ENCODE results near the gene PAX9.

The PAX9 gene

DNA sequence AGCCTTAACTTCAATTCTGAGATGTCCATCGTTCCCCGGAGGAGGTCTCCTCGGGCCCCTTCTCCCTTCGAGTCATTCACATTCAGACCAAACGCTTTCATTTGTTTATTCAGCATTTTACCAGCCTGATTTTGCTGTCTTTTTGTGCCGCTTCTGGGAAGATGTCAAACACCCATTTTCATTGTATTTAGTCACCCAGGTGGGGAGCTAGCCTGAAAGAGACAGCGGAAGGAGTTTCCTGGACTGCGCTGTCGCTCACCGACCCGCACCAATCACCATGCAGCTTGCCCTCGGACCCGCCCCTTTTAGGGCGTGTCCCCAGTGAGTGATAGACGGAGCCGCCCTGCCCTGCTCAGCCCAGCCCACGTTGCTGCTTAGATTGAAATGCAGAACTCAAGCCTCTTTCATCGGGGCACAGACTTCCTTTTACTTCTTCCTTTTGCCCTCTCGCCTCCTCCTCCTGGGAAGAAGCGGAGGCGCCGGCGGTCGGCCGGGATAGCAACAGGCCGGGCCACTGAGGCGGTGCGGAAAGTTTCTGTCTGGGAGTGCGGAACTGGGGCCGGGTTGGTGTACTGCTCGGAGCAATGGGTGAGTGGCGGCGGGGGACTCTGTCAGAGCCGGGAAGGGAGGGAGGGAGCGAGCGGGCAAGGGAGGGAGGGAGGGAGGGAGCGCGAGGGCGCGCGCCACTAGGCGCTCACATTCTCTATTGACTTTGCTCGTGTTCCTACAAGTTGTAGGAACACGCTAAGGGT is at the start of gene PAX9:
PAX9 (plus strand) TSS at position 355 of the 752 bp plus-strand sequence; CDS start at position 585, 230 bp downstream.
- no peak for DNase-seq

GRCh38 chr14:36617824-36618223 is 43.8 kb upstream of the PAX9 start:
- DNase-seq: no peak

- no peak for DNase-seq
Observed at GRCh38 chr14:36618641-36619040, 43.0 kb upstream of the PAX9 start.

- no peak for DNase-seq
Observed at GRCh38 chr14:36619131-36619530, 42.5 kb upstream of the PAX9 start.

- no peak for DNase-seq
Observed at GRCh38 chr14:36619853-36620252, 41.8 kb upstream of the PAX9 start.

- DNase-seq: no peak
Observed at GRCh38 chr14:36625014-36625413, 36.6 kb upstream of the PAX9 start.

- DNase-seq: no peak
Observed at GRCh38 chr14:36625436-36625835, 36.2 kb upstream of the PAX9 start.

DNA sequence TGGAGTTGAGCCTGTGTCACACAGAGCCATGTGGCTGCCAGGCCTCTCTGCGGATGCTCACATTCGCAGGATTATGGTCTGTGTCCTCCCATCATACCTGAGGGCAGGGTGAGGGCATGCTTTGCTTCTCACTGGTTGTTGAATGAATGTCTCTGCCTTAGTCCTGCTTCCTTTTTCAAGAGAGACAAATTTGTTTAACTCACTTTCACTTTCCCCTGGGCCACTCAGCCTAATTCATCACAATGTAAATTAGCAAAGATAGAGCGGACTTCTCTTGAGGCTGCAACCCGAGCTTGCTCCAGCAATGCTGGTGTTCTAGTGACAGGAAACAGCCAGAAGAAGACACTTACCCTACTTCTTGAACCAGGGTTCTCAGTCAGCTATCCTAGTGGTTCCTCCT is 35.5 kb upstream of the PAX9 start:
- no peak for DNase-seq

GRCh38 chr14:36627981-36628380 is 33.7 kb upstream of the PAX9 start:
- no peak for DNase-seq

GRCh38 chr14:36633580-36633979 is 28.1 kb upstream of the PAX9 start:
- DNase-seq: no peak

DNA sequence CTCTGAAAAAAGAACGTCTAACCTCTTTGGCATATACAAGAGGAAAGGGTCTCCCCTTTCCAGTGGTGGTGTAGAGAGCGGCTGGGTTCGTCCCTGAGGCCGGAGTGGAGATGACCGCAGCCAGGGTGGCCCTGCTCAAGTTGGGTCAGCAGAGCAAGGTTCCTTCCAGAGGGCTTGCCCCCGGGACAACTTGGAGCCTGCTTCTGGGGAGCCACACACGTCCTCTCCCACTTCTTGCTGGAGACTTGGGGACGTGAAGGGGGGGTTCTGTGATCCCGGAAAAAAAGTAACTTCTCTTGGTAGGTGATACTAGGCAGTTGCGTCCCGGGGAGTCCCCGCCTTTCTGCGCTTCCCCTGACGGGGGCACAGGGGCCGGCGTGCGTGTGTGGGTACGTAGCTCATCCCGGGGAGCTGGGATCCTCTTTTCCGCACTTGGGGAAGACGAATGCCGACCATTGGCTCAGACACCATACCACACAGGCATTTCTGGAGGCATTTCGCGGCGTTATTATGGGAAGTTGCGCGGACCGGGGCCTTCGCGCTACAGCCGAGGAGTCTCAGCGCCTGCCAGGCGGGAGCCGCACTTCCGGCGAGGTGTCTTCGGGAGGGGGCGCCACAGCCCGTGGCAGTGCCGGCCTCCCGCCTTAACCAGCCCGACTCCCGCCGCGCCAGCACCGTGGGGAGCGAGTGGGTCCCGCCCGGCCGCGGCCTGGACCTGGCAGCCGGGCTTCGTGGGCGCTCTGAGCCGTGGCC is 14.8 kb upstream of the PAX9 start:
- DNase-seq: no peak

DNA sequence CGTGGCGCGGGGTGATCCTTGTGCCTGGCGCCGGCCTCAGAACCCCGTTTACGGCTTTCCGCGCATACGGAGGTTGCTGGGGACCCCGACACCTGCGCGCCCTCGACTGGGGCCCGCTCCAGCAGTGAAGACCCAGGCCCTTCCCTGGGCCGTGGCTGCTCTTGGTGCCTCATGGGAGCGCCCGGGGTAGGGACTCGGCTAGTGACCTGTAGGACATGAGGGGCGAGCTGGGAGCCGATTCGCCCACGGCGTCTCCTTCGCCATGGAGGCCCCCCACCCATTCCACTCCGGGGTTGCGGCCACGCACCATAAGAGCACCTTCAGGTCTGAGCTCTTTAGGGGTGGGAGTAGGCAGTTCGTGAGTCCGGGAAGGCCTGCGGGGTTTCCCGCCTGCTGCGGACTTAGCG is 14.2 kb upstream of the PAX9 start:
- no peak for DNase-seq

DNA sequence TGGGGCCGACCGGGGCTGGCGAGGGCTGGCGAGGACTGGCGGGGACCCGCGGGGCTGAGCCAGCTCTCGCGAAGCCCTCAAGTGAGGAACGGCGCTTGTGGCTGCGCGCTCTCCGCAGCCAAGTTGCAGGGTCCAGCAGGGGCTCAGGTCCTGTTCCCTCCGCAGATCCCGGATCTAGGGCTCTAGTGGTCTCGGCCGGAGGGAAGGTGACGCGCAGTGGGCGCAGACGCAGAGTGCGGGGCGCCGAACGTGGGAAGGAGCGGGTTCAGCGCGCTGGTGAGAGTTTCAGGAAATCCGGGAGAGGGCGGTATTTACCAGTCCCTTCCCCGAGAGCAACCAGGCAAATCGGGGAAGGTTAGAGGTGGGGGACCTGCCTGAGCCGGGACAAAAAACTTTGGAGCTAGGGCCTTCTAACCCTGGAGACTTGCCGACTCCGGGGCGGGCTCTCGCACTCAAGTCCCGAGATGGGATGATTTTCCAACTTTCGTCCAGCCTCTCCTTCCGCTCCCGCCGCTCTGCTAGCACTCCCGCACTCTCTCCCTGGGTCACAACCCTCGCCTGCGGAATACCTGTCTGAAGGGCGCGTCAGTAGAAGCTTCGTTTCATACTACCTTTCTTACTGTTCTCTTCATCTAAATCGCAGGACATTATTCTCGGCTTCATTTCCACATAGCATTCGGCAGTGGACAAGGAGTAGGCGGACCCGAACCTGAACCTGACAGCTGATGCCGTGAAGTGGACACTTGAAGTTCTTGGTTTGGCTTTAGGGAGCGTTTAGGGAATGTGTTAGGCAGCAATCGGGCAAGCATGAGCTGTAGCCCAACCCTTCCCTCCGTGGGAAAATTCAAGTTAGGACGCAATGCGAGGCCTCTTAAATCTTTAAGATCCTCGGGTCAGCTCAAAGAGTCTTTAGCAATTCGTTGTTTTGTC is 13.6 kb upstream of the PAX9 start:
- DNase-seq: no peak

- DNase-seq: no peak
Observed at GRCh38 chr14:36649872-36650650, 11.6 kb upstream of the PAX9 start.

DNA sequence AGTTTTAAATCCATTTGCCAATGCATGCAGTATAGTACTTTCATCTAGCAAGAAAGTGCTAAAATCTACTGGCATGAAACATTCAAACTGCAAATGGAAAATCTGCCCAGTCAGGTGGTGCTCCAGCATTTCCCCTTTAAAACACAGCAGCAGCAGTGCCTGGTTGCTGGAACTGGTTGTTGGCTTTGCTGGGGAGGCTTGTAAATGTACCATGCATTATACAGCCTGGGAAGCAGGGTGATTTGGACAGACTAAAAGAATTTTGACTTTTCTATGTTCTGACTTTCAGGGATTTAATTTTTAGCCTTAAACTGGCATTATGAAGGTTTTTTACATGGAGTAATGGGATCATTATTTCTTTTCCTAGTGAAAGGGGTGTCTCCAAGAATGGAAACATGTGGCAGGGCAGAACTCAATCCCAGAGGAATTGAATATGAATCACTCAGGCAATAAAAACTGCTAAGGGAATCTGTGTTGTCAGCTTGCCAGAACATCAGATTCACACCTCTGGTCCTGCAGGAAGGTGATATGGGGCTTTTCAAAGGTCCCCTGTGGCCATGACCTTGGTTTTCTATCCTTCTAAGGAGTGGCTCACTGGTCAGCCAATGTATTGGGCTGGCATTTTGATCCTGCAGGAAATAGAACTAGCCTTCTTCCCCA is 9.0 kb upstream of the PAX9 start:
- DNase-seq: no peak

- DNase-seq: no peak
Observed at GRCh38 chr14:36653413-36653812, 8.2 kb upstream of the PAX9 start.

DNA sequence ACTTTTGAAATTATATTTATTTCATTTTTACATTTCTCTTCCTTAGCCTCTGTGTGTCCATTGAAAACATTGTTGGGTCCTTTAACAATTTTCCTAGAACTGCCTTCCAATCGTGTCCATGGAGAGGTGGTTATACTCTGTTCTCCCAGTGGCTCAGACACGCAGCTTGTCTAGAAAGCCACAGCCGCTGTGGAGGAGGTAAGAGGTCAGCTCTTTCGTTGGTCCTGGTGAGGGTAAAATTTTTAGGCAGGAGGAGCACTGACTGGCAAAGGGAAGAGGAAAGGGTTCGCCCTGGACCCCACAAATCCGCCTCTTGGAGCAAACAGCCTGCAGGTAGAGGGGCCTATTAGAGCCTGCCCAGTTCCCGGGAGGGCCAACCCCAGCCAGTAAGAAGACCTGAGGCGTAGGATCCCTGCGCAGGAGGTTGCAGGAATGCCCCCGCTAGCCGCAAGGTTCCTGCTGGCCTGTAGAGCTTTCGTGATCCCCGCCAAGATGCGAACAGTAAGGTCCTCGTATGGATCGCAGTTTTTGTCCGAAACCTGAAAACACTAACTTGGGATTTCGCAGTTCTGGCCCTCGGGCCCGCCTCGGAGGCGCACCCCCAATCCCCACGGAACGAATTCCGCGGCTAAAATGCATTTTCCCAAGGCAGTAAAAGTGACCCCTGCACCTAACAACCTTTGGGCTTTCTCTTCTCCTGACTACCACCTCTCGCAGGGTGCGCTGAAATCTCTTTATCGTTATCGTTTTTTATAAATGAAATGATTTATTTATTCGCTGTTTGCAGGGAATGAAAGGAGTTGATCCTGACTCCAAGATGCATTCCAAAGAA is 7.5 kb upstream of the PAX9 start:
- no peak for DNase-seq

DNA sequence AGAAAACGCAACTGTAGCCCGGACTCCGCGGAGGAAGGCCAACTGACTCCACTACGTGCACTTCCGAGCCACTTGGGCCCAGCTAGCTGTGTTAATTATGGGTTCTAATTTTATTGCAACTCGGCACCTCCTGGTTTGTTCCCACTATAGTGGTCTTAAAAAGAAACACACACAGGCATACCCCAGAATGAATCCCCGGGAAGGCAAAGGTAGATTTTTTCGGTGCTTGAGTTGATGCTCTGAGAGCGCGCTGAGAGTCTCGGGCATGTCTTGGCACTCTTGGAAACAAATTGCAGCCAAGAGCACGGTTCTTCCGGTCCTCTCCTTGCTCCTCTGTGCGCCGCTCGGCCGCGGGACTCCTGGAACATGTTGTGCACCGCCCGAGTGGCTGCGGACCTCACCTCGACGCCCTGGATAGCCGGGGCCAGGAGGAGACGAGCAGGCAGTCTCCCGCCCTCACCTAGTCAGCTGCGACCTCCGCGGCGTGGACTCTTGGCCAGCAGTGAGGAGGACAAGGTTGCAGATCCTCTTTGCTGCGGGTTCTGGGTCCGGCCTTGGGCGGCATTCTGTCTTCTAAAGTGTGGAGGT is 6.8 kb upstream of the PAX9 start:
- no peak for DNase-seq

DNA sequence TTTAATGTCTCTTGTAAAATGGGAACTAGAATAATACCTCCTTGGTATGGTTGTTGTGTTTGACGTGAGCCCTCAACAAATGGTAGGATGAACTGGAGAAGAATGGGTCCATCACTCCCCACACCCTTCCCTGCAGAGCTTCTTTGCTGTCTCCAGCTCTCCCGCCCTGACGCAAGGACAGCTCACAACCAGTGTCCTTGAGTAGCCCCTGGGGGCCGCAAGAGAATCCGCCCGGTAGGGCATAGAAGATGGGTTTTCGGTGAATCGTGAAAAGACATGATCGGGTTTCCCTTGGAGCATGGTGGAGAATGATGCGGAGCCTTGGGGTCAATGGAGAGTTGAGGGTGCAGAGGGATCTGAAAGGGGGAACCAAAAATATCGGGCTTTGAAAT is 6.1 kb upstream of the PAX9 start:
- DNase-seq: no peak

GRCh38 chr14:36655963-36656686 is 5.5 kb upstream of the PAX9 start:
- peak; percentile 69 for DNase-seq
